WI38 (cell line): Measurements from ENCODE around the gene NFATC4.

ENCODE experiments used
- H3K4me3 ChIP-seq: 2 replicates; pipeline ENCODE4 v1.5.1; 2011; ENCODE audit warnings: low read depth, mild to moderate bottlenecking, control low read depth, low read length
- CTCF ChIP-seq: IDR thresholded peaks from 2 replicates; pipeline ENCODE4 v1.5.1; 2012; ENCODE audit warnings: low read depth, mild to moderate bottlenecking, control low read depth, low read length

NFATC4 gene

GRCh38 chr14:24377657-24378056 lies 9.7 kb downstream of the NFATC4 start:
- TF ChIP-seq CTCF, result no peak
- no peak overlapping the region for H3K4me3 ChIP-seq

DNA sequence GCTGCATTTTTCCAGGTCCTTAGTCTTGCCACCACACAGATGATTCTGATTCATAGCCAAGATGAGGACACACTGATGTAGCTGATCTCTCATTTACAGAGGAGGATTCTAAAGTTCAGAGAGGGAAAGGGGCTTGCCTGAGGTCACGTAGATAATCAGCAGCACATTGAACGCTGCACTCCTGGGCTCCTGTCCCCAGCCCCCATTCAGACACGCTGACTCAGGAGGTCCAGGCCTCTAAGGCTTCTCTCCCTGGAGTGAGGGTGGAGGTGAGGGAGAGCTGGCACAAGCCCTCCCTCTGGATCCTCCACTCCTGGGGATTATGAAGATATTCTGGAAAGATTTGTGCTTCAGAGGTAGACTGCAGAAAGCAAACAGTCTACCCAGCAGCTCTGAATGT lies 10.3 kb downstream of the NFATC4 start:
- no peak overlapping the region for H3K4me3 ChIP-seq
- no peak for TF ChIP-seq CTCF

- H3K4me3 ChIP-seq, result no peak overlapping the region
- no peak for TF ChIP-seq CTCF
Observed at GRCh38 chr14:24378981-24379906, 11.3 kb downstream of the NFATC4 start.

GRCh38 chr14:24379907-24380730 lies 12.1 kb downstream of the NFATC4 start:
- no peak overlapping the region for H3K4me3 ChIP-seq
- TF ChIP-seq CTCF, result no peak

- no peak overlapping the region for H3K4me3 ChIP-seq
- TF ChIP-seq CTCF, result no peak
Observed at GRCh38 chr14:24381363-24382063, 13.5 kb downstream of the NFATC4 start.

DNA sequence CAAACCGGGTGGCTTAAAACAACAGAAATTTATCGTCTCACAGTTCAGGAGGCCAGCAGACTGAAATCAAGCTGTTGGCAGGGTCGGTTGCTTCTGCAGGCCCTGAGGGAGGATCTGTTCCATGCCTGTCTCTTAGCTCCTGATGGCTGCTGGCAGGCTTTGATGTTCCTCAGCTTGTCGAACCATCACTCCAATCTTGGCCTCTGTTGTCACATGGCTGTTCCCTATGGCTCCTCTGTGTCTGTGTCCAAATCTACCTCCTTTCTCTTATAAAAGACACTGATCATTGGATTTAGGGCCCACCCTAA lies 14.0 kb downstream of the NFATC4 start:
- no peak overlapping the region for H3K4me3 ChIP-seq
- TF ChIP-seq CTCF, result no peak
